Measurements from ENCODE around the gene GSTM2.
"Not testable (repeated sequence)": the region's sequence is repeated elsewhere in the genome, so short reads cannot be mapped to it uniquely, and the experiment has no call there.

Gene GSTM2

DNA sequence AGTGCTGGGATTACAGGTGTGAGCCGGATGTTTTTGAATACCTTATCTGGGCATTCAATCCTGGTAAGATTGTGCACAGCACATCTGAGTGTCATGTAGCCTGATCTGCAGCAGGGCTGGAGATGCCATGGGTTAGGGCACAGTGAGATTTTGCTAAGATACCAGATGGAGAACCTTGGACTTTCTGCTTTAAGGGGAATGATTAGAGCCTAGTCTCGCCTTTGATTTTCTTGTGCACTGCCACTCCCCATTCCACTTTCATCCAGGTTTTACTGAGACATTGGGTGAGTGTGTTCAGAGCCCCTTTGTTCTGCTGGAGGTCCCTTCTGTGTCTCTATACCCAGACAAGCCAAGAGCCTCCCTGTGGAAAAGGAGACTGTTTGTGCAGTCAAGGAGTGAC lies 6.0 kb downstream of the GSTM2 start:
- not testable (repeated sequence) for H3K9me3 ChIP-seq (ENCODE audit: control insufficient read depth, insufficient read depth, low read length); H3K4me1 ChIP-seq (ENCODE audit: control insufficient read depth, insufficient read depth, low read length); H3K27me3 ChIP-seq (ENCODE audit: control insufficient read depth, insufficient read depth, low read length); H3K4me3 ChIP-seq (ENCODE audit: low read depth, low read length); H3K36me3 ChIP-seq (ENCODE audit: control insufficient read depth, insufficient read depth, low read length); H3K9ac ChIP-seq (ENCODE audit: low read depth, low read length)

DNA sequence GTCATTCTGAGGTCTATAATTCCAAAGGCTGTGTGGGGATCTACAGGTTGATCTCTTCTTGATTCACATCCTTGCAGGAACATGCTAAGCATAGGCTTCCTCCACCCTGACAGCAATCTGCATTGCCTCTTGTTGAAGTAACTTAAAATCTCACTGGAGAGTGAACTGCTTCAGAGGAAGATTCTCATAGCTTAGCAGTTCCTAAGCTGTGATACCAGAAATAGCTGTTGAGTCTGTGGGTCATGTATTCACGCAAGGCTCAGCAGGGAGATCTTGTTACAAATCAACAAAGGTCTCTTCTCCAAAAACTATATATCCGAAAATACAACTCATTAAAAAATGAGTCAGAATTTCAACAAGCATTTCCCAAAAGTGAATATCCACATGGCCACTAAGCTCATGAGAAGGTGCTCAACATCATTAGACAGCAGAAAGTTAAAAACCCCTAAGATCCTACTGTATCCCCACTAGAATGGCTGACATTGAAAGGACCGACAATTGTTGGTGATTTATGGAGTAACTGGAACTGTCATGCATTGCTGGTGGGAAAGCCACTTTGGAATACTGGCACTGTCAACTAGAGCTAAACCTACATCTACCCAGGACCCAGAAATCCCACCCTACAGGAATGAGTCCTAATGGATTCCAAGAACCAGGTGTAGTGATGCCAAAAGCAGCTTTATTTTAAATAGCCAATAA lies 9.0 kb downstream of the GSTM2 start:
- not testable (repeated sequence) for H3K4me3 ChIP-seq (ENCODE audit: low read depth, low read length); H3K36me3 ChIP-seq (ENCODE audit: control insufficient read depth, insufficient read depth, low read length); H3K9me3 ChIP-seq (ENCODE audit: control insufficient read depth, insufficient read depth, low read length); H3K4me1 ChIP-seq (ENCODE audit: control insufficient read depth, insufficient read depth, low read length); H3K27me3 ChIP-seq (ENCODE audit: control insufficient read depth, insufficient read depth, low read length); H3K9ac ChIP-seq (ENCODE audit: low read depth, low read length)

DNA sequence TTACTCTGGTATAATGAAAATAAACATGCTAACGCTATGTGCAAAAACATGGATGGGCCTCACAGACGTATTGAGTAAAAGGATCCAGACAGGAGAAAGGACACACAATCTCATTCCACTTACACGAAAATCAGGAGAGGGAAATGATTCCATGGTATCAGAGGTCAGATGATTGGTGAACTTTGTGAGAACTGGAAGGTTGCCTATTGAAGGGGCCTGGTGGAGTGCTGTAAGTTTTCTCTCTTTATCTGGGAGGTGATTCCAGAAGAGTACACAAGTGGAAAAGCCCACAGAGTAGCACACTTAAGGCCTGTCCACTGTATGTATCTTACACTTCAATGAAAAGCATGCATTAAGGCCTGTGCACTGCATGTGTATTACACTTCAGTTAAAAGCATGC lies 9.6 kb downstream of the GSTM2 start:
- Histone ChIP-seq H3K4me3 (ENCODE audit: low read depth, low read length) (no peak overlapping the region), H3K27me3 (ENCODE audit: control insufficient read depth, insufficient read depth, low read length) (no peaks in the 10 kb centered on the region), H3K36me3 (ENCODE audit: control insufficient read depth, insufficient read depth, low read length) (no peaks in the 10 kb centered on the region), H3K9me3 (ENCODE audit: control insufficient read depth, insufficient read depth, low read length) (no peaks in the 10 kb centered on the region), H3K9ac (ENCODE audit: low read depth, low read length) (no peak overlapping the region), H3K4me1 (ENCODE audit: control insufficient read depth, insufficient read depth, low read length) (no peaks in the 10 kb centered on the region)

DNA sequence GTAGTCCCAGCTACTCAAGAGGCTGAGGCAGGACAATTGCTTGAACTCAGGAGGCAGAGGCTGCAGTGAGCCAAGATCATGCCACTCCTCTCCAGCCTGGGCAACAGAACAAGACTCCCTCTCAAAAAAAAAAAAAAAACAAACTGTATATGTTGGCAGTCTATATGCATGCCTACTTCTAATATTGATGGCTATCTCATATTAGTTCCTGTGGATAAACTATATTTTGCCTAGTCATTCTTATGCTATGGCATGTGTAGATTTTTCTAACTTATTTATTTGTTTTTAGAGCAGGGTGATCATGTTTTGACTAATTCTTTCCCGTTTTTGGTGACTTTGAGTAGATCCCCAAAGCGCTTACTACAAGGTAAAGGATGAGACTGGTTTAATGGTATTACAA lies 10.8 kb downstream of the GSTM2 start:
- not testable (repeated sequence) for H3K9ac ChIP-seq (ENCODE audit: low read depth, low read length); H3K27me3 ChIP-seq (ENCODE audit: control insufficient read depth, insufficient read depth, low read length); H3K9me3 ChIP-seq (ENCODE audit: control insufficient read depth, insufficient read depth, low read length); H3K36me3 ChIP-seq (ENCODE audit: control insufficient read depth, insufficient read depth, low read length); H3K4me1 ChIP-seq (ENCODE audit: control insufficient read depth, insufficient read depth, low read length); H3K4me3 ChIP-seq (ENCODE audit: low read depth, low read length)

DNA sequence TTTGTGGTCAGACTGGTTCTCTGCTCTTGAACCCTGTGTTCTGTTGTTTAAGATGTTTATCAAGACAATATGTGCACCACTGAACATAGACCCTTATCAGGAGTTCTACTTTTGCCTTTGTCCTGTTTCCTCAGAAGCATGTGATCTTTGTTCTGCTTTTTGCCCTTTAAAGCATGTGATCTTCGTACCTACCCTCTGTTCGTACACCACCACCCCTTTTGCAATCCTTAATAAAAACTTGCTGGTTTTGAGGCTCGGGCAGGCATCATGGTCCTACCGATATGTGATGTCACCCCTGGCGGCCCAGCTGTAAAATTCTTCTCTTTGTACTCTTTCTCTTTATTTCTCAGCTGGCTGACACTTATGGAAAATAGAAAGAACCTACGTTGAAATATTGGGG lies 16.9 kb downstream of the GSTM2 start:
- H3K4me1 ChIP-seq (ENCODE audit: control insufficient read depth, insufficient read depth, low read length); H3K9me3 ChIP-seq (ENCODE audit: control insufficient read depth, insufficient read depth, low read length); H3K36me3 ChIP-seq (ENCODE audit: control insufficient read depth, insufficient read depth, low read length); H3K4me3 ChIP-seq (ENCODE audit: low read depth, low read length); H3K27me3 ChIP-seq (ENCODE audit: control insufficient read depth, insufficient read depth, low read length); H3K9ac ChIP-seq (ENCODE audit: low read depth, low read length): not testable (repeated sequence)

DNA sequence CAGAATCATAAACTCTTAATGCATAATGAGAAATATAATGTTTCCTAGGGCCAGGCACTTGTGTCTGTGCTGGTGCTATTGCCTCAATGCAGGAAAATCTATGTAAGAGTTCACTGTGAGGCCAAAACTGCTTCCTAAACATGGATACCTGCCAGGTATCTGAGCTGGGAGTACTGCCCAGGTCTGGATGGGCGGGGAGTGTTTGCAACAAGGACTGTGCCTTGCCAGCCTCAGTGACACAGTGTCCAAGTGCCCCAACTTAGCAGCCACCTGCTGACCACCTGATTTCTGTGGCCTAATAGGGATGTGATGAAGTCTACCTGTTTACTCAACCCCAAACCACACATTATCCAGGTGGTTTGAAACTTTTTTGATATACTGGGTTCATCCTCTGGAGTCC lies 17.5 kb downstream of the GSTM2 start:
- H3K27me3 ChIP-seq (ENCODE audit: control insufficient read depth, insufficient read depth, low read length); H3K4me1 ChIP-seq (ENCODE audit: control insufficient read depth, insufficient read depth, low read length); H3K4me3 ChIP-seq (ENCODE audit: low read depth, low read length); H3K36me3 ChIP-seq (ENCODE audit: control insufficient read depth, insufficient read depth, low read length); H3K9me3 ChIP-seq (ENCODE audit: control insufficient read depth, insufficient read depth, low read length); H3K9ac ChIP-seq (ENCODE audit: low read depth, low read length): not testable (repeated sequence)

DNA sequence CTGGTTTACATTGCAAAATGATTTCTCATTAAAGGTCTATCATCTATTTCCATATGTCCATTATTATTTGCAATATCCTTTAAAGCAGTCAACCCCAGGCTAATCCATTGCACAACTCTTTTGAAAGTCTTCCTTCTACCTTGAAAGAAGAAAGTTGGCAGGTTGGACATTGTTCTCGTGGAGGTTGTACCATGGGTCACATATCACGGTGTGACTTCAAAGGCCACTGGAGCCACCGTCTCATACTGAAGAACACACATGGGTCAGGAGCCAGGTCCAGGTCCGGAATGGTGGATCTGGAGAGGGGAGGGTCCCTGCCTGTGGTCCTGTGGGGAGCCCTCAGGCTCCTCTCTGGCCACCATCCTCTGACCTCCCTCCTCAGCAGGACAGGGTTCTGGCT lies 18.0 kb downstream of the GSTM2 start:
- not testable (repeated sequence) for H3K9ac ChIP-seq (ENCODE audit: low read depth, low read length); H3K9me3 ChIP-seq (ENCODE audit: control insufficient read depth, insufficient read depth, low read length); H3K36me3 ChIP-seq (ENCODE audit: control insufficient read depth, insufficient read depth, low read length); H3K27me3 ChIP-seq (ENCODE audit: control insufficient read depth, insufficient read depth, low read length); H3K4me3 ChIP-seq (ENCODE audit: low read depth, low read length); H3K4me1 ChIP-seq (ENCODE audit: control insufficient read depth, insufficient read depth, low read length)

DNA sequence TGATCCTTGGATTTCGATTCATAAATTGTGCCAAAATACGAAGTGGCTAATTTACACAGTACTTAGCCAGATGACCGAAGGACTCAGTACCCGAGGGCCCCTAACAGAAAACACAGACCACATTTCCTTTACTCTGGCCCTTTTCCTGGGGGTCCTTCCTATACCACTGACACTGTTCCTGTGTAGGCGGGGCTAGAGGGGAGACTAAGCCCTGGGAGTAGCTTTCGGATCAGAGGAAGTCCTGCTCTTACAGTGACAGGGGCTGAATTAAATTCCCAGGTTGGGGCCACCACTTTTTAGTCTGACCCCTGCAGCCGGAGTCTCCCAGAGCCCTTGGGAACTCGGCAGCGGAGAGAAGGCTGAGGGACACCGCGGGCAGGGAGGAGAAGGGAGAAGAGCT lies 19.3 kb downstream of the GSTM2 start:
- not testable (repeated sequence) for H3K27me3 ChIP-seq (ENCODE audit: control insufficient read depth, insufficient read depth, low read length); H3K9me3 ChIP-seq (ENCODE audit: control insufficient read depth, insufficient read depth, low read length); H3K9ac ChIP-seq (ENCODE audit: low read depth, low read length); H3K36me3 ChIP-seq (ENCODE audit: control insufficient read depth, insufficient read depth, low read length); H3K4me1 ChIP-seq (ENCODE audit: control insufficient read depth, insufficient read depth, low read length); H3K4me3 ChIP-seq (ENCODE audit: low read depth, low read length)

DNA sequence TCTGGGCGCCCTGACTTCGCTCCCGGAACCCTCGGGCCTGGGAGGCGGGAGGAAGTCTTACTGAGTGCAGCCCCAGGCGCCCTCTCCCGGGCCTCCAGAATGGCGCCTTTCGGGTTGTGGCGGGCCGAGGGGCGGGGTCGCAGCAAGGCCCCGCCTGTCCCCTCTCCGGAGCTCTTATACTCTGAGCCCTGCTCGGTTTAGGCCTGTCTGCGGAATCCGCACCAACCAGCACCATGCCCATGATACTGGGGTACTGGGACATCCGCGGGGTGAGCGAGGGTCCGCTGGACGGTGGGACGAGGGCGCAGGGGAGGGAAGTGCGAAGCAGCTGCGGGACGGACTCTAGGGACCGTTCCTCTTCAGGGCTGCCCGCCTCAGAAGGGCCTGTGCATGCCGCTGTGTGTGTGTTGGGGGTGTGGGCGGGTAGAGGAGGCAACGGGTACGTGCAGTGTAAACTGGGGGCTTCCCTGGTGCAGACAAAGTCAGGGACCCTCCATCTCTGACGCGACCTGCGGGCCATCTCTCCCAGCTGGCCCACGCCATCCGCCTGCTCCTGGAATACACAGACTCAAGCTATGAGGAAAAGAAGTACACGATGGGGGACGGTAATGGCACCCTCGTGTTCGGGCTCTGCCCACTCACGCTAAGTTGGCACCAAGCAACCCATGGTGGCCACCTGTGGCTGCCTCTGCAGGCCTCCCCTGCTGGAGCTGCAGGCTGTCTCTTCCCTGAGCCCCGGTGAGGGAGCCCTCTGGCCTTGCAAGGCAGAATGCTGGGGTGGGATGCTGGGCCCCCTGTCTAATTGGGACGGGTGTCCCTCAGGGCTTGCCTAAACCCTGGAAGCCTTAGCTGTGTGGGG lies 20.0 kb downstream of the GSTM2 start, which contains the start of gene GSTM1:
GSTM1 (plus strand) TSS at position 177 of the 859 bp plus-strand sequence; CDS start at position 234, 57 bp downstream.
- Histone ChIP-seq H3K9ac (ENCODE audit: low read depth, low read length) (no peak within 1 kb of the TSS), H3K4me3 (ENCODE audit: low read depth, low read length) (no peak within 1 kb of the TSS), H3K27me3 (ENCODE audit: control insufficient read depth, insufficient read depth, low read length) (no peaks in the 10 kb centered on the region), H3K4me1 (ENCODE audit: control insufficient read depth, insufficient read depth, low read length) (no peaks in the 10 kb centered on the region), H3K9me3 (ENCODE audit: control insufficient read depth, insufficient read depth, low read length) (no peaks in the 10 kb centered on the region), H3K36me3 (ENCODE audit: control insufficient read depth, insufficient read depth, low read length) (no peaks in the 10 kb centered on the region)

DNA sequence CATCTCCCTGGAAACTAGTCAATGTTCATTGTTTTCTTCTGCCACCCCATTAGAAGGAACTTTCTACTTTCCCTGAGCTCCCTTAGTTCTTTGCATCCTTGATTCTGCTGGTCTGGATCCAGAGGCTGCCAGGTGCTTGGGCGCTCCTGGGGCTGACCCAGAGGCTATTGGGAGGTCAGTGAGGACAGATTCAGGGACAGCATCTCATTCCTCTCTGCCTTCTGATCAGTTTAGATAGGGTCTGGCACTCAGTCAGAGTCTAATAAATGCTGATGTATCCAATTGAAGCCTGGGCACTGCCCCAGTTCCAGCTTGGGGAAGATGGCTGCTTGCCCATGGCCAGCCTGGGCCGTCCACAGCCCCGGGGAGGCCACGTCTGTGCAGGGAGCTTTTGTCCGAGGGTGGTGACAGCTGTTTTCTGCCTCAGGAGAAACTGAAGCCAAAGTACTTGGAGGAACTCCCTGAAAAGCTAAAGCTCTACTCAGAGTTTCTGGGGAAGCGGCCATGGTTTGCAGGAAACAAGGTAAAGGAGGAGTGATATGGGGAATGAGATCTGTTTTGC lies 22.1 kb downstream of the GSTM2 start:
- no peak overlapping the region for H3K9ac ChIP-seq (ENCODE audit: low read depth, low read length)
- no peaks in the 10 kb centered on the region for H3K36me3 ChIP-seq (ENCODE audit: control insufficient read depth, insufficient read depth, low read length)
- no peaks in the 10 kb centered on the region for H3K4me1 ChIP-seq (ENCODE audit: control insufficient read depth, insufficient read depth, low read length)
- H3K9me3 ChIP-seq (ENCODE audit: control insufficient read depth, insufficient read depth, low read length): no peaks in the 10 kb centered on the region
- no peaks in the 10 kb centered on the region for H3K27me3 ChIP-seq (ENCODE audit: control insufficient read depth, insufficient read depth, low read length)
- no peak overlapping the region for H3K4me3 ChIP-seq (ENCODE audit: low read depth, low read length)

DNA sequence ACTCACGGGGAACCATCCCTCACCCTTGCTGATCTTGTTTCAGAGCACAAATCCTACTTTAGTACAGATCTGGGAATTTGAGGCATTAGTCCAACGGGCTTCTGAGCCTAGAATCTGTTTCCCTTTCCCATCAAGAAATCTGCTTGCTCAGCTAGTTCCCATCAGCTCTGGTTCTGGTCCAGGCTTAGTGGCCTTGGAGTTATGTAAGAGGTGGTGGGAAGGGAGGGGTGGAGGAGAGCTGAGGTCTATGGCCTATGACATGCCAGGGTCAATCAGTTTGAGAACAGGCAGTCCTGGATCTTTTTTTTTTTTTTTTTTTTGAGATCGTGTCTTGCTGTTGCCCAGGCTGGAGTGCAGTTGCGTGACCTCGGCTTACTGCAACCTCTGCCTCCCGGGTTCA lies 23.9 kb downstream of the GSTM2 start:
- no peaks in the 10 kb centered on the region for H3K9me3 ChIP-seq (ENCODE audit: control insufficient read depth, insufficient read depth, low read length)

DNA sequence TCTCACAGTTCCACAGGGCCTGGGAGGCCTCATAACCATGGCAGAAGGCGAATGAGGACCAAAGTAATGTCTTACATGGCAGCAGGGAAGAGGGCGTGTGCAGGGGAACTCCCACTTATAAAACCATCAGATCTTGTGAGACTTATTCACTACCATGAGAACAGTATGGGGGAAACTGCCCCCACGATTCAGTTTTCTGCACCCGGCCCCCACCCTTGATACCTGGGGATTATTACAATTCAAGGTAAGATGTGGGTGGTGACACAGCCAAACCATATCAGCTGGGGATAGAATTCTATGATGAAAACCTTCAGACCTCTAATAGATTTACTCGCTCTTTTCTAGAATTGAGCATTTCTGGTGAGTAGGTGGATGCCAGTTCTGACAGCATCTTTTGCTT lies 26.5 kb downstream of the GSTM2 start:
- H3K4me3 ChIP-seq (ENCODE audit: low read depth, low read length): not testable (repeated sequence)

More for the DNA sequence above, 23.9 kb downstream of the GSTM2 start:
- Histone ChIP-seq H3K36me3 (ENCODE audit: control insufficient read depth, insufficient read depth, low read length) (no peaks in the 10 kb centered on the region), H3K4me3 (ENCODE audit: low read depth, low read length) (no peak overlapping the region), H3K9ac (ENCODE audit: low read depth, low read length) (no peak overlapping the region), H3K4me1 (ENCODE audit: control insufficient read depth, insufficient read depth, low read length) (no peaks in the 10 kb centered on the region), H3K27me3 (ENCODE audit: control insufficient read depth, insufficient read depth, low read length) (no peaks in the 10 kb centered on the region)

More for the DNA sequence above, 26.5 kb downstream of the GSTM2 start:
- not testable (repeated sequence) for H3K4me1 ChIP-seq (ENCODE audit: control insufficient read depth, insufficient read depth, low read length); H3K9ac ChIP-seq (ENCODE audit: low read depth, low read length); H3K36me3 ChIP-seq (ENCODE audit: control insufficient read depth, insufficient read depth, low read length); H3K9me3 ChIP-seq (ENCODE audit: control insufficient read depth, insufficient read depth, low read length); H3K27me3 ChIP-seq (ENCODE audit: control insufficient read depth, insufficient read depth, low read length)
